HepG2 (cell line): ENCODE measurements around the gene SPRED2. TPM values are rescaled to one million over a fixed set of nuclear protein-coding genes. Genes with fewer than 3 reads are reported as not detected.
A peak's percentile ranks its signal among the peaks of the same experiment; 100 is the strongest.

Experiments
- BCL6 ChIP-seq: IDR thresholded peaks from 2 replicates; pipeline ENCODE4 v1.6.1; 2016; ENCODE audit warnings: missing genetic modification reagents, missing compliant biosample characterization
- CC2D1A ChIP-seq: sonication (generic); formaldehyde crosslinking; IDR thresholded peaks from 2 replicates; pipeline ENCODE4 v1.8.1; 2023; ENCODE audit warnings: mild to moderate bottlenecking, missing genetic modification reagents
- CEBPG ChIP-seq: IDR thresholded peaks from 2 replicates; pipeline ENCODE4 v1.6.1; 2016
- FOXK2 ChIP-seq: fragments of 450-650 bp; IDR thresholded peaks from 2 replicates; pipeline ENCODE4 v1.6.1; 2016
- HMGXB3 ChIP-seq: sonication (generic); formaldehyde crosslinking; IDR thresholded peaks from 2 replicates; pipeline ENCODE4 v1.4.0; 2020; ENCODE audit warnings: missing genetic modification reagents, borderline replicate concordance
- IKZF1 ChIP-seq: fragments of 450-650 bp; IDR thresholded peaks from 2 replicates; pipeline ENCODE4 v1.7.1; 2016
- KLF16 ChIP-seq, 2 experiments: sonication (generic) in 1 of 2; formaldehyde crosslinking in 1 of 2; IDR thresholded peaks; 2 replicates each; pipeline versions ENCODE4 v1.6.1 to v1.8.0; 2016 to 2023; ENCODE audit warnings: missing genetic modification reagents in 2 of 2, missing compliant biosample characterization in 1 of 2
- KMT2A ChIP-seq: sonication (generic); formaldehyde crosslinking; IDR thresholded peaks from 2 replicates; pipeline ENCODE4 v1.4.0; 2020; ENCODE audit warnings: missing genetic modification reagents
- SMARCC2 ChIP-seq: fragments of 450-650 bp; IDR thresholded peaks from 2 replicates; pipeline ENCODE4 v1.6.1; 2017; ENCODE audit warnings: antibody characterized with exemption, mild to moderate bottlenecking
- SNAPC4 ChIP-seq: sonication (generic); formaldehyde crosslinking; IDR thresholded peaks from 2 replicates; pipeline ENCODE4 v1.4.0; 2020; ENCODE audit warnings: mild to moderate bottlenecking, missing genetic modification reagents
- SSRP1 ChIP-seq: IDR thresholded peaks from 2 replicates; pipeline ENCODE4 v1.6.1; 2016; ENCODE audit warnings: control low read depth
- ZFP36L2 ChIP-seq: sonication (generic); formaldehyde crosslinking; IDR thresholded peaks from 2 replicates; pipeline ENCODE4 v1.4.0; 2020; ENCODE audit warnings: missing genetic modification reagents
- ZHX2 ChIP-seq, 2 experiments: sonication (generic) in 1 of 2; formaldehyde crosslinking in 1 of 2; IDR thresholded peaks; 2 replicates each; pipeline versions ENCODE4 v1.6.1 to v1.9.0; 2014 to 2022; ENCODE audit warnings: antibody characterized with exemption in 1 of 2, borderline replicate concordance in 1 of 2, inconsistent platforms in 1 of 2, low read depth in 1 of 2, missing genetic modification reagents in 1 of 2
- ZNF12 ChIP-seq: sonication (generic); formaldehyde crosslinking; IDR thresholded peaks from 2 replicates; pipeline ENCODE4 v1.5.0; 2020; ENCODE audit warnings: missing genetic modification reagents
- ZNF614 ChIP-seq: IDR thresholded peaks from 2 replicates; pipeline ENCODE4 v1.6.1; 2018; ENCODE audit warnings: missing biosample characterization, missing genetic modification reagents, inconsistent platforms, borderline replicate concordance
- ZNF678 ChIP-seq: sonication (generic); formaldehyde crosslinking; IDR thresholded peaks from 2 replicates; pipeline ENCODE4 v1.4.0; 2020; ENCODE audit warnings: mild to moderate bottlenecking, missing genetic modification reagents
- polyA plus RNA-seq, 8 experiments: library from polyadenylated mRNA; depleted of rRNA in 3 of 8; stranded (reverse) in 7 of 8; unstranded in 1 of 8; fragments of >200 nt; fragmentation: Illumina TruSeq in 4 of 8; extraction: Trizol in 4 of 8; gene quantifications; 2 replicates each; pipeline versions ENCODE4 v1.2.1 to v1.2.3, GENCODE V29; 2011 to 2016; ENCODE audit warnings: low read depth in 4 of 8, missing spikeins in 1 of 8, mixed read lengths in 1 of 8; ENCODE audit not compliant: insufficient read depth in 1 of 8
- total RNA-seq, 5 experiments: library from RNA; depleted of rRNA; stranded (reverse); fragments of >200 nt; fragmentation: Illumina TruSeq; extraction: Trizol; gene quantifications; 2 replicates each; pipeline ENCODE4 v1.2.3, GENCODE V29; 2016; ENCODE audit warnings: low read depth in 1 of 5

SPRED2 gene
- total and polyA plus RNA-seq, 2 of the 13 experiments (the other 11 are each of a cell fraction or from before 2014, with no cell fraction given): 13.0 to 37.0 TPM

- TF ChIP-seq KLF16 (CRISPR knock-in tag; IDR thresholded peaks at IDR 0.05) (no peak), KMT2A (no peak), ZNF12 (CRISPR knock-in tag) (peak; percentile 58; the same call in 1 of the 2 replicates), ZFP36L2 (CRISPR knock-in tag) (no peak), HMGXB3 (no peak), SSRP1 (CRISPR knock-in tag) (no peak), FOXK2 (no peak), ZHX2 (IDR thresholded peaks at IDR 0.05; ENCODE audit: low read depth) (no peak), ZHX2 (CRISPR knock-in tag; IDR thresholded peaks at IDR 0.05; ENCODE audit: borderline replicate concordance) (no peak), CC2D1A (CRISPR knock-in tag) (no peak), ZNF678 (CRISPR knock-in tag) (no peak), ZNF614 (CRISPR knock-in tag) (no peak), BCL6 (CRISPR knock-in tag) (0 out of 2 replicates have a peak, but pooled peaks have one; percentile 23), SNAPC4 (CRISPR knock-in tag) (no peak), CEBPG (CRISPR knock-in tag) (peak; percentile 84), IKZF1 (no peak), SMARCC2 (no peak)
Measured at GRCh38 chr2:65367524-65367923, 64.9 kb downstream of the SPRED2 start (continued).
